HepG2 (cell line): ENCODE measurements around the gene HSPA1B. TPM values are rescaled to one million over a fixed set of nuclear protein-coding genes. Genes with fewer than 3 reads are reported as not detected.

Experiments used
- ARNT ChIP-seq: fragments of 450-650 bp; IDR thresholded peaks from 2 replicates; pipeline ENCODE4 v1.6.1; 2017
- CREB1 ChIP-seq, 2 experiments: fragments of 450-650 bp in 1 of 2; IDR thresholded peaks; 2 replicates each; pipeline ENCODE4 v1.6.1; 2016 to 2017; ENCODE audit warnings: control low read depth in 1 of 2, mild to moderate bottlenecking in 1 of 2, missing compliant biosample characterization in 1 of 2, missing genetic modification characterization in 1 of 2
- CREM ChIP-seq, 2 experiments: sonication (generic) in 1 of 2; formaldehyde crosslinking in 1 of 2; IDR thresholded peaks; 2 replicates each; pipeline versions ENCODE4 v1.4.0 to v1.6.1; 2016 to 2020; ENCODE audit warnings: antibody characterized with exemption in 1 of 2, mild to moderate bottlenecking in 1 of 2, missing genetic modification reagents in 1 of 2
- DMTF1 ChIP-seq: sonication (generic); formaldehyde crosslinking; IDR thresholded peaks from 2 replicates; pipeline ENCODE4 v1.4.0; 2020; ENCODE audit warnings: mild to moderate bottlenecking, missing genetic modification reagents
- GTF3A ChIP-seq: sonication (generic); formaldehyde crosslinking; conservative IDR thresholded peaks from 2 replicates; pipeline ENCODE4 v1.4.0; 2020; ENCODE audit warnings: mild to moderate bottlenecking, missing genetic modification reagents
- PLRG1 ChIP-seq: fragments of 450-650 bp; conservative IDR thresholded peaks from 2 replicates; pipeline ENCODE4 v1.6.1; 2016
- RARA ChIP-seq: IDR thresholded peaks from 2 replicates; pipeline ENCODE4 v1.6.1; 2016; ENCODE audit warnings: missing genetic modification reagents, missing compliant biosample characterization
- RERE ChIP-seq: IDR thresholded peaks from 2 replicates; pipeline ENCODE4 v1.6.1; 2016; ENCODE audit warnings: low read depth, missing genetic modification reagents, missing compliant biosample characterization
- SKIL ChIP-seq: sonication (generic); formaldehyde crosslinking; IDR thresholded peaks from 2 replicates; pipeline ENCODE4 v1.8.0; 2022; ENCODE audit warnings: missing genetic modification reagents, mild to moderate bottlenecking, moderate library complexity, borderline replicate concordance
- SP5 ChIP-seq: IDR thresholded peaks from 2 replicates; pipeline ENCODE4 v1.6.1; 2016; ENCODE audit warnings: low read depth, borderline replicate concordance
- ZBTB25 ChIP-seq: IDR thresholded peaks from 2 replicates; pipeline ENCODE4 v1.6.1; 2018; ENCODE audit warnings: missing genetic modification reagents
- ZBTB44 ChIP-seq: sonication (generic); formaldehyde crosslinking; IDR thresholded peaks from 2 replicates; pipeline ENCODE4 v1.4.0; 2020; ENCODE audit warnings: missing genetic modification reagents
- ZNF224 ChIP-seq: sonication (generic); formaldehyde crosslinking; IDR thresholded peaks from 2 replicates; pipeline ENCODE4 v1.5.0; 2020; ENCODE audit warnings: mild to moderate bottlenecking, missing genetic modification reagents
- ZNF331 ChIP-seq: sonication (generic); formaldehyde crosslinking; IDR thresholded peaks from 2 replicates; pipeline ENCODE4 v1.4.0; 2020; ENCODE audit warnings: missing genetic modification reagents
- ZNF891 ChIP-seq: sonication (generic); formaldehyde crosslinking; IDR thresholded peaks from 2 replicates; pipeline ENCODE4 v1.5.0; 2020; ENCODE audit warnings: mild to moderate bottlenecking, missing genetic modification reagents
- ZSCAN30 ChIP-seq: sonication (generic); formaldehyde crosslinking; IDR thresholded peaks from 2 replicates; pipeline ENCODE4 v1.5.0; 2020; ENCODE audit warnings: mild to moderate bottlenecking, missing genetic modification reagents
- polyA plus RNA-seq, 8 experiments: library from polyadenylated mRNA; depleted of rRNA in 3 of 8; stranded (reverse) in 7 of 8; unstranded in 1 of 8; fragments of >200 nt; fragmentation: Illumina TruSeq in 4 of 8; extraction: Trizol in 4 of 8; gene quantifications; 2 replicates each; pipeline versions ENCODE4 v1.2.1 to v1.2.3, GENCODE V29; 2011 to 2016; ENCODE audit warnings: low read depth in 4 of 8, missing spikeins in 1 of 8, mixed read lengths in 1 of 8; ENCODE audit not compliant: insufficient read depth in 1 of 8
- total RNA-seq, 5 experiments: library from RNA; depleted of rRNA; stranded (reverse); fragments of >200 nt; fragmentation: Illumina TruSeq; extraction: Trizol; gene quantifications; 2 replicates each; pipeline ENCODE4 v1.2.3, GENCODE V29; 2016; ENCODE audit warnings: low read depth in 1 of 5

HSPA1B gene
- total and polyA plus RNA-seq, 2 of the 13 experiments (the other 11 are each of a cell fraction or from before 2014, with no cell fraction given): 26.0 to 186 TPM

- TF ChIP-seq ZBTB44 (CRISPR knock-in tag): peak; percentile 91; the same call in 1 of the 2 replicates
- TF ChIP-seq ZSCAN30 (CRISPR knock-in tag): no peak
- TF ChIP-seq ZNF891 (CRISPR knock-in tag): peak; percentile 97
- TF ChIP-seq ZNF331: no peak
- peak; percentile 67 for TF ChIP-seq RARA (CRISPR knock-in tag)
- no peak for TF ChIP-seq DMTF1 (CRISPR knock-in tag)
- no peak for TF ChIP-seq PLRG1
- no peak for TF ChIP-seq SKIL (CRISPR knock-in tag)
- TF ChIP-seq GTF3A (CRISPR knock-in tag): peak; percentile 63; the same call in 1 of the 2 replicates
- no peak for TF ChIP-seq ARNT
- peak; percentile 31; the same call in 1 of the 2 replicates for TF ChIP-seq CREB1 (IDR thresholded peaks at IDR 0.05)
- peak; percentile 75 for TF ChIP-seq CREB1 (CRISPR knock-in tag; IDR thresholded peaks at IDR 0.05)
- TF ChIP-seq RERE (CRISPR knock-in tag): peak; percentile 27; the same call in 1 of the 2 replicates
- peak; percentile 19; the same call in 1 of the 2 replicates for TF ChIP-seq CREM (IDR thresholded peaks at IDR 0.05)
- no peak for TF ChIP-seq CREM (CRISPR knock-in tag; IDR thresholded peaks at IDR 0.05)
- TF ChIP-seq SP5 (CRISPR knock-in tag): peak; percentile 38; the same call in 1 of the 2 replicates
- TF ChIP-seq ZBTB25 (CRISPR knock-in tag): peak; percentile 84
- TF ChIP-seq ZNF224: peak; percentile 91; the same call in 1 of the 2 replicates
Observed at GRCh38 chr6:31827286-31828079, at the start of gene HSPA1B (continued).
